ENCODE data around the gene ANKRD23. TPM values are rescaled to one million over a fixed set of nuclear protein-coding genes. Genes with fewer than 3 reads are reported as not detected.
A peak's percentile ranks its signal among the peaks of the same experiment; 100 is the strongest.
"Not testable (repeated sequence)": the region's sequence is repeated elsewhere in the genome, so short reads cannot be mapped to it uniquely, and the experiment has no call there.

The ANKRD23 gene
- 4.1 TPM for total RNA-seq

DNA sequence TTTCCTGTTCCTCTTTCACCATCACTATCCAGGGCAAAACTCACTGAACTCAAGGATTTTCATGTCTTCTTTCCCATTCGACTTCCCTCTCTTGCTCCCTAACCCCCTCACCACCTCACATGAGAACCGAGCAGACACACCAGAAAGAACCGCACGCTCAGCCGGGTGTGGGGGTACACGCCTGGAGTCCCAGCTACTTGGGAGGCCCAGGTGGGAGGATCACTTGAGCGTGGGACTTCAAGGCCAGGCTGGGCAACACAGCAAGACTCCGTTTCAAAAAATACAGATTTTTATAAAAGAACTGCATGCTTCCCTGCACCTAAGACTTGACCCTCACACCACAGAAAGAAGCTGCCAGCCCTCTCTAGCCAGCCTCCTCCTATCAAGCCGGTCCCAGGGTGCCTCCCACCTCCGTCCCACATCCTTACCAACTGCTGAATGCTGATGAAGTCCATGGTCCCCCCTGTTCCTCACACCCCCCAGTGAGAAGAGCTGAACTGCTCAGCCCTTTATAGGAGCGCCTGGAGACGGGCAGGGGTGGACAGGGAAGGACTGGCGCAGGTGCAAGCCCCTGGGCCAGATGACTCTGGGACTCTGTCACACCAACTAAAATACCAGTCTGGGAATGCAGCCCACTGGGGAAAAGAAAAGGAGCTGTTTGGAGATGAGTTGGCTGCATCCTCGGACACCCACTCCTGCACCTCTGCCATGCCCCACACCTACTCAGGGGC, at the start of gene ANKRD23:
Gene ANKRD23 (minus strand): TSS at position 484 of the 731 bp plus-strand sequence. CDS start 29 bp downstream, at position 455.
- FAIRE-seq (no peak), DNase-seq (ENCODE audit: low spot score in 2 of 2) (no peak)

DNA sequence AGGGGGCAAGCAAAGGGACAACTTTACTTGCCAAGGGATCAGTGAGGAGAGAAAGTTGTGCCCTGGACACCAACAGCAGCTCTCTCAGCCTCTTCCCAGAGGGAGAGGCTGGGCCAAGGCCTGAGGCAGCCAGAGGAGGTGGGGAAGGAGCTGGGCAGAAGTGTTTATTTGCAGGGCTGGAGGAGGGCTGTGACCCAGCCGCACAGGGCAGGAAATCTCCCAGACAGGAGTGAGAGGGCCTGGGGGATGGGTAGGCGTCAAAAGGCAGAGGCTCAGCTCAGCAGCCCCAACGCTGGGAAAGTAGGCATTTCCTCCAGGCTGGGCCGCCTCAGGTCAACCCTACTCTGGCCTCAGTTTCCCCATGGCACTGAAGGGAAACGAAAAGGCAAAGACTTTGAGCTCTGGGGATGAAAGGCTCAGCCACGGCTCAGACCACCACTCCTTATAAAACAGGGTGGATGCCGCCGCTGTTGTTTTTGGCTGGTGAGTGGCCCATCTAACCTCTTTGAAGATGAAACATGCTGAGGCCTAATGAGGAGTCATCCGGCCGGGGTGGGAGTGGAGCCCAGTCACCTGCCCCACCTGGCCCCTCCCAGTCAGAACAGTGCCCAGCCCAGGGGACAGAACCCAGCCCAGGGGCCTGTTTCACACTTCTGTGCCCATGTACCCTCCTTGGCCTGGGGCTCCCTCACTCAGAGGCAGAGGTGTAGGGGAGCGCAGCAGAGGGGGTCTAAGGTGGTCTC, 47.9 kb upstream of the ANKRD23 start:
- DNase-seq (ENCODE audit: low spot score in 2 of 2) (no peak), FAIRE-seq (no peak)

DNA sequence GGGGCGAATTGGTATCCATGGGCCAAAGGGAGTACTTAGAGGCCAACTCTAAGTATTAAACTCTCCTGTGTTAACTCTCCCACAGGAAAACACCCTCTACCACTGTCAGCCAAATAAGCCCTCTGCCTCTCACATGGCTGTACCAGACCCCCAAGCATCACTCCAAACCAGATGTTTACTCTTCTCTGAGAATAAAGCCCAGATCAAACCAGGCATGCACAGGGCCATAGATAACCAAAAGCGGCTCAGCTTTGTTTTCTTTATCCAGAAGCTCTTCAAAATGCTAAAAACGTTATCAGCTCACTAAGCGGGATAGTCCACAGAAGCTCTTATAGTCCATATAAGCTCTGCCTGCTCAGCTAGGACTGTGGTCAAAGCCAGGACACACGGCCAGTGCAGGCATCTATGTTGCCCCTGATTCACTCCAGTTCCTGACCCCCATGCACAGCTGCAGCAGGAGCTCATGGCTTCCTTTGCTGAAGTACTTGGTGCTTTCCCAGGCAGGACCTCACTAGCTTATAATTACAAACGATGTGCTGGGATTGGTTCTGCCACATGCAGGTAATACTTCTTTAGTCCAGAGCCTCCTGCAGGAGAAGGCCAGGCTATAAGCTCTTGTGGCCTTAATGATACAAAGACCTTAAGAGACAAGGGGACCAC, 47.0 kb upstream of the ANKRD23 start:
- no peak for DNase-seq (ENCODE audit: low spot score in 2 of 2)
- no peak for FAIRE-seq

DNA sequence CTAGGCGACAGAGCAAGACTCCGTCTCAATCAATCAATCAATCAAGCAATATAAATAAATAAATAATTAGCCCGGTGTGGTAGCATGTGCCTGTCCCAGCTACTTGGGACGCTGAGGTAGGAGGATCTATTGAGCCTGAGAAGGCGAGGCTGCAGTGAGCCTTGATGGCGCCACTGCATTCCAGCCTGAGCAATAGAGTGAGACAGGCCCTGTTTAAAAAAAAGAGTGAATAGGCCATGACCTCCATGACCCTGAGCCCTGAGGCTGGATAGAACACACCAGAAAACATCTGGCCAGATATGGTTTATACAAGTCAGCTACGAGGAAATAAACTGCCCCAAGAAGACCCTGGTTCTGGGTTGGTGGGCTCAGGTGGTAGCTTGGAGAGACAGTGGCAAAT, 46.4 kb upstream of the ANKRD23 start:
- DNase-seq (ENCODE audit: low spot score in 2 of 2) (no peak), FAIRE-seq (no peak)

DNA sequence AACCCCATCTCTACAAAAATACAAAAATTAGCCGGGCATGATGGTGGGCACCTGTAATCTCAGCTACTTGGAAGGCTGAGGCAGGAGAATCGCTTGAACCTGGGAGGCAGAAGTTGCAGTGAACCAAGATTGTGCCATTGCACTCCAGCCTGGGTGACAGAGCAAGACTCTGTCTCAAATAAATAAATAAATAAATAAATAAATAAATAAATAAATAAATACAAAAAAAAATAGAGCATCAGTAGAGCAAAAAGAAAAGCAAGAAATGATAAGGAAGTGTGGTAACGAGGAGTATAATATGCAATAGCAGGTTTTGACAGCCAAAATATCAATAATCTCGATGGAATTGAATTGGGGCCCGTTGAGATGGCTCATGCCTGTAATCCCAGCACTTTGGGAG, 45.7 kb upstream of the ANKRD23 start:
- FAIRE-seq; DNase-seq (ENCODE audit: low spot score in 2 of 2): not testable (repeated sequence)

DNA sequence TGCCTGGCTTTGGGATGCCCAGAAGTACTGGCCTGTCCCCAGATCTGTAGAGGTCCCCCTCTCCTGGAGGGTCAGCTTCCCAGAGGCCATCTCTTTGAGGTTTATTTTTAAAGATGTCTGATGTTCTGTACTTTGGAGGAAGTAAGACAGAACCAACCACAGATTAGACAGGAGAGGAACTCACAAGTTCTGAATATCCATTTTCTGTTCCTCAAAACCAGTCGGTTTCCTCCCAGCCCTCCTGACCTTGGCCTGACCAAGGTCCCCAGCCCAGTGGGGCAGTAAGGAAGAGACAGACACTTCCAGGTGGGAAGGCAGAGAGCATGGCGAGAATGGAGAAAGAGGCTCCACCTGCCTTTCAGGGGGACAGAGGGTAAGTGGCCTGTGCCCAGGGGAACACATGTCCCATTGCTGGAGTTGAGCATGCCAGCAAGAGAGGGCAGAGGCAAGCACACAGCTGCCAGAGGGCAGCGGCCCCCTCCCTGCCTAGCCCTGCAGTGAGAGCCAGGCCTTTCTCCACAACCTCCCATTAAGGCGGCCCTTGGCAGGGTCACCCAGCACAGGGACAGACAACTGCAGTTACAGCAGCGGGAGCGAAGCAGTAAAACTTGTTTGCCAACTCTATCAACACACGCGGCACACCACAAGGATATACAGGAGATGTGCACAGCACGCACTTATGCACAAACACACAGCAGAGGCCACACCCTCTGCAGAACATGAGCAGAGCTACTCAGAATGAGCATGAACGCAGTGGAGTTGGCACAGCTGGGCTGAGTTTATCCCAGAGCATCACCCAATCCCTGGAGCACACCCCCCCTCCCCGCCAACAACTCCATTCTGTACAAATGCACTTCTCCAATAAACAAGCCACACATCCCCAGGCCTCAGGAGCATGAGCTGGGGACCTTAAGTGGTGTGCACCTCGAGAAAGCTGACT, 44.5 kb upstream of the ANKRD23 start:
- DNase-seq (ENCODE audit: low spot score in 2 of 2) (peak in 1 of 2 donors; percentile 59), FAIRE-seq (no peak)

DNA sequence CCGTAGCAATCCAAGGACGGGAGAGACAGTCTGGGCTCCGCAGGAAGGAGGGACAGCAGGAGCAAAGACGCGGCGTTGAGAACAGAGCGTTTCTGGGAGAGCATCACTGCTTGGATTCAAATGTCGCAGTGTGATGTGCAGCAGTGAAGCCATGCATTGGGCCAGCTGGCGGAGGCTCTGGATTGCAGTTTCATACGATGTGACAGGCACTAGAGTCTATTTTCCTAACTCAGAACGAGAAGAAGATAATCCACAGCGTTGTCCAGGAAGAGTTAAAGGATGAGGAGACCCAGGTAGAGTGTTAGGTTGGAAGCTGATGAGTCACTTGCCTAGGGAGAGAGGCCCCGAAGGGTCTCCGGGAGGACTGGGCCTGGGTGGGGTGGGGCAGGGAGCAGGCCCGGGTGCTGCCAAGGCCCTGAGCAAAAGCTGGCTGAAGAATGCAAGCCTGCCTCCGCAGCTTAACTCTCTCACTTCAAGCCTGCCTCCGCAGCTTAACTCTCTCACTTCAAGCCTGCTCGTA, 43.7 kb upstream of the ANKRD23 start:
- FAIRE-seq (no peak), DNase-seq (ENCODE audit: low spot score in 2 of 2) (no peak)

DNA sequence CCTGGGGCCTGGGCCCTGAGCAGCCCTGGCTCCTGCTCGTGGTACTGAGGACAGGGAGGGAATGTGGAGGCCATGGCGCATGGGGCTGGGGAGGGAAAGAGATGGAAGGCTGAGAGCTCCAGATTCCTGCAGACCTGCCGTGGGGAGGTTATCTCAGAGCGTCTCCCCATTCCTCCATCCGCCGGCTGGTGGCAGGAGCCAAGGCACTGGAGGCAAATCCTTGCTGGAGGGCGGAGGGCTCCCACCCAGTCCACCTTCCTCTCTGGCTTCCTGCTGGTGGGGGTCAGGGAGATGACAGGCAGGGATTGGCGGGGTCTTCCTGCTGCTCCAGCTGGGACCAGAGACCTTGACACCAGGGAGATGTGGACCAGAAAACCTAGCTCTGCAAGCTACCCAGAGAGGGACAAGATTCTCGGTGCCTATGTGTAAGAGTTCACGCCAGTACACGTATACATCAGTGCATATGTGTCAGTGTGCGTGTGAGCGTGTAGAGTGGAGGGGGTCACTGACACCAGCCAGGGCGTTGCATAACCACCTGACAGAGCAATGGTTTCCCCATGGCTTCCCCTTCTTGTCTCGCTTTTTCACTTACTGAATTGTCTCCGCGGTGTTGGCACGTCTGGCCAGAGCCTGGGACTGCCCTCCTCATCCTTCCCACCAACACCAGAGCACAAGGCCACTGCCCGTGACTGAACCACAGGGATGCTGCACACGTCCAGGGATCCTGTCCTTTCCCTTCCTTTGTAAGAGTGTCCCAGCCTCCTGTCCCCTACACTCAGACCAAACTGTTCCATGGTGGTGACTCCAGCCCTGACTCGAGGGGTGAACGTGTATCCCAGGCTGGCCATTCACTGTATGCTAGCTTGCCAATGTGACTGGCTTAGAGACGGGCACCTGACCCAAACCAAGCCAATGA, 41.9 kb upstream of the ANKRD23 start:
- DNase-seq (ENCODE audit: low spot score in 2 of 2) (no peak), FAIRE-seq (no peak)

DNA sequence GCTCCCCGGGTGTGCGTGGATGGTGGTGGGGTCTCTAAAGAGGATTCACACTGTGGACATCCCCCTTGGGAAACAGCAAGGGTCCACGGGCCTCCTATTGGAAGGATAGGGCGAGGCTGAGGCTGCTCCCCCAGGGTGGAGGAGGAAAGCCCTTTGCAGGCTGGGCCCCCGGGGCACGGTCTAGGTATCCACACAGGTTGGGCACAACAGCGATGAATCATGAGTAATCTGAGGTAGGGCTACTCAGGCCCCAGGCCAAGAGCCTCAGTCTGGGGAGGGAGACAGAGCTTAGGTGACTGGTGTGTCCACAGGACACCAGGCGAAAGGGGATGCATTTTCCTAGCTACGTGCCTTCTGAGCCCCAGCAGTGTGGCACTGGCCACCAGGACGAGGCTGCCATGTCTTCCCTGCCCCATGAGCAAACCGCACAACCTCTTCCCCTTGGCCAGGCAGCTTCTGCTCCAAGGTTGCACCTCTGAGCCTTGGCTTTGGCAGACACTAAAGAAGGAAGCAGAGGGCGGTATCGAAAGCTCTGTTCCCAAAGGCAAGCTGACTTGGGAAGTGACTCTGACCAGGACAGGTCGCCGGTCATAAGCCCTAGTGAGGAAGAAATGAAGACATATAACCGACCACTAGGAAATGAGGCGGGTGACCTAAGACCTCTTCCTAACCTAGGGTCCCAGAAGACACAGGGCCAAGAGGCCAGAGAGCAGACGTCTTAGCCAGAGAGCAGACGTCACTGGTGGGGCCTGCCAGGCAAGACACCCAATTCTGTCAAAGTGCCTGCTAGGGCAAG, 40.7 kb upstream of the ANKRD23 start:
- FAIRE-seq (no peak), DNase-seq (ENCODE audit: low spot score in 2 of 2) (no peak)

DNA sequence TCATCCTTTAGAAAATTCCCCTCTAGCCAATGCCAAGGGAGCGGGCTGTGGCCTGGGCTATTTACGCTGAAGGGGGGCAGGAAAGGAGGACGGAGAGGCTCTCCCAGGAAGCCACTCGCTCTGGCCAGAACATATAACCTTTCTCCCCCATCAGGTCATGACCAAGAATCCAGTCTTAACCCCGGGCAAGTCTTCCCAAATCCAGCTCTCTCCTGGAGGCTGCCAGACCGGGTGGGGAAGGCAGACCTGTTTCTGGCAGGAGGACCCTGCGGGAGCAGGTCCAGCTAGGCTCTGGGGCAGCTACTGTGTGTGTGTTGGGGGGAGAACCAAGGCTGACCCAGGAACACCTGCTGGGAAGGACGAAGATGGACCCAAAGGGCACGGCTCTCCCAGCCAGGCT, 39.5 kb upstream of the ANKRD23 start:
- FAIRE-seq (no peak), DNase-seq (ENCODE audit: low spot score in 2 of 2) (no peak)

DNA sequence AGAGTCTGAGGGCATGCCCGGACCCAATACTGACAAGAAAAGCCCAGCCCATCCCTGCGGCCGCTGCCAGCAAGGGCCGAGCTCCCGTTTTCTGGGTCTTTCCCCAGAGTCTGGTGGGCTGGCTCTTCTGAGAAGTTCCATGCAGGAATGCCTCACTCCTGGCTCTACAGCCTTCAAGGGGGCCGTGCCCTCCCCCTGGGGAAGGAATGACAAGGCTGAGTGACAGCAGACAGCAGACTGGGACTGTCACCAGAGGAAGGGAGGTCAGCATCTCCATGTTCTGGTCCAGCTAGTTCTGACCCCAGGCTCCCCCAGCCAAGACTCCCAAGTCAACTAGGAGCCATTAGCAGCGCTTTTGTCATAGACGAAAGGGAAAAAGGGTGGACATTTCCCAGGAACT, 39.1 kb upstream of the ANKRD23 start:
- FAIRE-seq = no peak
- no peak for DNase-seq (ENCODE audit: low spot score in 2 of 2)

DNA sequence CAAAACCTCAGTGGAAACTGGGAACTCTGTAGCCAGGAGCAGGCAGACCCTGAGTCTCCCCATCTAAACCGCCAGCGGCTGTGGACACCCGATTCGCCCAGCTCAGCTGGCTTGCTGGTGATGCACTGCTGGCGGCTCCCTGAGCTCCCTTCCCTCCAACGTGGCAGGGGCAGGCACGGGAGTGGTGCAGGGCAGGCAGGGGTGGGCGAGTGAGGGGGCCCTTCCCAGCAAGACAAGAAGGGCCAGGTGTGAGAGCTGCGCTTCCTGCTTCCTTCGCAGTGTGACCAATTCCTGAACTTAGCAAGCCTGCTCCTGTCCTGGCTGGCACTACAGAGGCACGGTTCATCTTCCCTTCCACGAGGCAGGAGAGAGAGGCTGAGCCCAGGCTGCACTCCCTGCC, 38.4 kb upstream of the ANKRD23 start:
- no peak for DNase-seq (ENCODE audit: low spot score in 2 of 2)
- FAIRE-seq = no peak

DNA sequence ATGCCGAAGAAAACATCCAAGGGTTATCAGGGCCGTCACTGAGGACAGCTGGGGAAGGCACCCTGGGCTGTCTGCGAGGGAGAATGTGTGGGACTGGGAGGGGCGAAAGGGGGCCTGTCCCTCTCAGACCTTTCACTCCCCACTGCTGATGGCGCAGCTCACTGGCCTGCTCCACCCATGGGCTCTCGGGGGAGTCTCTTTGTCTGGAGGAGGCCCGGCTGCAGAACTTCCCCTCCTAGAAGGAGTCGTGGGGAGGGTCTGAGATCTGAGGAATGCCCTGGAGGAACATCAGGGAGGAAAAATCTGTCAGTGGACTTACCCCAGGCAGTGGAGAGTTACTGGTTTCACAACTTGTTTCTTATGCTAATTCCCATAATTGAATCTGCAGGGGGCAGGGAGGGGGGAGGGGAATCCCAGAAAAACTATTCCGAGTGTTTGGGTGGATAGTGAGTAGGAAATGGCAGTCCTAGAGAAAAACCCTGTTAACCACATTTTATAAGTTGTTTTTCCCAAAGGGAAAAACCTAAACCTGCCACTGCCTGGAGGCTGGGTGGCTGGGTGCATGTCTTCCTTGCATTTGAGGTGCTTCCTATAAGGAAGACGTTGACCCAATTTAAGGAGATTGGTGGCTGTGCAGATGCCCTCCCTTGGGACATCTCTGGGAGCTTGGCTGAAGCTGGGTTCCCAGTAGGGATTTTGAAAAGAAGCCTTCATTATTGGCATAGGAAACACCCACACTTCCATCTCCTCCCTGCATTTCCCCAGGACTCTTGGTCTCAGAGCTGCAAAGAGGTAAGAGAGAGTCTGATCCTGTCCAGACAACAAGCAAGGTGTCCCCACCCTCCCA, 37.8 kb upstream of the ANKRD23 start:
- FAIRE-seq (no peak), DNase-seq (ENCODE audit: low spot score in 2 of 2) (no peak)

DNA sequence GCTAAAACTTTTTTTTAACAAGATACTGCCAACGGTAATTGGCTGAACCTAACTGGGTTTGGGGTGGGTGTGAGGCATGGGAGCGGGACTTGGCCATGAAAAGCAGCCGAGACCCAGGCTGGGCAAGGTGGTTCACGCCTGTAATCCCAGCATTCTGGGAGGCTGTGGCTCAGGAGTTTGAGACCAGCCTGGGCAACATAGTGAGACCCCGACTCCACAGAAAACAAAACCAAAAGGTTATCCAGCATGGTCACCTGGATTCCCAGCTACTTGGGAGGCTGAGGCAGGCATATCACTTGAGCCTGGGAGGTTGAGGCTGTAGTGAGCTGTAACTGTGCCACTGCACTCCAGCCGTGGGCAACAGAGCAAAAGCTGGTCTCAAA, 37.1 kb upstream of the ANKRD23 start:
- DNase-seq (ENCODE audit: low spot score in 2 of 2) = no peak
- FAIRE-seq = no peak

DNA sequence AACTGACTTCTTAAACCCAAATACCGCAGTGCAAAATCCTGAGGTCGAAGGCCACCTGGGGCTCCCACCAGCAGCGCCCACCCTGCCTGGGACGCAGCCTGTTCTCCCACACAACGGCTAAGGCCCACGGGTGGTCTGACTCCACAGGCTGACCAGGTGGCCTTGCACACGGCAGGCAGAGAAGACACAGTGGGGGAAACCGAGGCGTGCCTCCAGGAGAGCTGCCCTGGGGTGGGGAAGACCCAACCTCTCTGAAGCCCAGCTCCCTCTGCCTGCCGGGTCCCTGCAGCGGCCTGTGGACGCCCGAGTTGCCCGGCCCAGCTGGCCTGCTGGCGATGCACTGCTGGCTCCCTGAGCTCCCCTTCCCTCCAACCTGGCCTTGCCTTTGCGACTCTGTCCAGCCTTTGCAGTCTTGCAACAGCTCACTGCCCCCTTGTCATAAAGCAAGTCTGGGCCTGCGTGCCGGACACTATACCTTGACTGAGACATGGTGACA, 35.8 kb upstream of the ANKRD23 start:
- DNase-seq (ENCODE audit: low spot score in 2 of 2) = no peak
- no peak for FAIRE-seq

DNA sequence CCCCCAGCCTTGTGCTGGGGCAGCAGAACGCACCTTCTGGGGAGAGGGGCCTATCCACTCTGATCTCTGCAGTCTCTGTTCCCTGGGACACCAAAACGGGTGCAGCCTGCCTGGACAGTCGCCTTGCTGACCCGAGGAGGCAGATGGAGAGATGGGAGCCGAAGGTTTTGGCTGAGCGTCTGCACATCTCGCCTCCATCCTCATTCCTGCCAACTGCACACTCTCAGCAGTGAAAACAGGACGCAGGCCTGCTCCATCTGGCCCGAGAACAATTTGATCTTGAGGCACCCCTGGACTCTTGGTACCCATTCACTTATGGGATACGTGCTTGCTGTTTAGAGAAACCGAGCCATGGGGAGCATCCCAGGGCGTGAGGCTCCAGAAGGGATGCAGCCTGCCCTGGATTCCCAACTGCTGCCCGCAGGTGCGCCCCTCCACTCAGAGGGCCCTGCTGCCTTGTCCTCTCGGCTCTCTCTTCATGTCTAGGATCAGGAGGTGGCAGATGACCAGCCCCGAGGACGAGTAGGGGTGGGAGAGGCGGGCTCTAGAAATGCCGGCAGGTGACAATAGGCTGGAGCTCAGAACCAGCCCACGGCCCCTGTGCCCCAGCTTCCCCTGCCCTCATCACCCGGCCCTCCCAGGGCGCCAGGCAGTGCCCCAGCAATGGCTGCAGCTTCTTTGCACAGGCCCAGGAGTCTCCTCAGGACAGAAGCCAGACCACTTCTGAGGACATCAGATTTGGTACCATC, 35.1 kb upstream of the ANKRD23 start:
- DNase-seq (ENCODE audit: low spot score in 2 of 2) (no peak), FAIRE-seq (no peak)

DNA sequence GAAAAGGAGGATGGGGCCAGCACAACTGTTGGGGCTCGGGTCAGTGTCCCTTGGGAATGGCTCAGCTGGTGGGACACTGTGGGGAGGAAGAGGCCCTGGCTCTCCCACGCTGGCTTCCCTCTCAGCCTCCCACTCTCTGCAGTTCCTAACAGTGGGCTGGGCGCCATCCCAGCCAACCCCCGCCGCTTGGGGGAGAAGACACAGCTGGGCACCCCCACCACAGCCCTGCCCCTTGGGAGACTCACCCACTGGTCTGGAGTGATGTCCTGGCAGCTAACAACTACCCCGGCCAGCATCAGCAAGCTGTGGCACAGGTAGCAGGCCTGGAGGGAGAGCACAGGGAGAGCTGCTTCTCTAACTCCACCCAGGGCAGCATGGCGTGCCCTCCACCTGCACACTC, 34.4 kb upstream of the ANKRD23 start:
- FAIRE-seq = no peak

More for the DNA sequence above, 34.4 kb upstream of the ANKRD23 start:
- no peak for DNase-seq (ENCODE audit: low spot score in 2 of 2)
